K562 (cell line): ENCODE data around the gene HSD11B2.

Experiments
- BRCA1 ChIP-seq, 2 experiments: fragments of 450-650 bp in 1 of 2; sonication (generic) in 1 of 2; formaldehyde crosslinking in 1 of 2; IDR thresholded peaks; 2 replicates each; pipeline versions ENCODE4 v1.5.0 to v1.6.1; 2017 to 2020; ENCODE audit warnings: mild to moderate bottlenecking in 1 of 2, missing genetic modification reagents in 1 of 2
- GABPA ChIP-seq: fragments of 200-800 bp; sonication (Bioruptor generic); conservative IDR thresholded peaks from 2 replicates; pipeline ENCODE4 v1.6.1; 2016; ENCODE audit warnings: low read depth, missing genetic modification characterization, missing compliant biosample characterization
- GTF2F1 ChIP-seq: IDR thresholded peaks from 2 replicates; pipeline ENCODE4 v1.6.1; 2011; ENCODE audit warnings: low read depth, low read length, improper control_type of control experiment

DNA sequence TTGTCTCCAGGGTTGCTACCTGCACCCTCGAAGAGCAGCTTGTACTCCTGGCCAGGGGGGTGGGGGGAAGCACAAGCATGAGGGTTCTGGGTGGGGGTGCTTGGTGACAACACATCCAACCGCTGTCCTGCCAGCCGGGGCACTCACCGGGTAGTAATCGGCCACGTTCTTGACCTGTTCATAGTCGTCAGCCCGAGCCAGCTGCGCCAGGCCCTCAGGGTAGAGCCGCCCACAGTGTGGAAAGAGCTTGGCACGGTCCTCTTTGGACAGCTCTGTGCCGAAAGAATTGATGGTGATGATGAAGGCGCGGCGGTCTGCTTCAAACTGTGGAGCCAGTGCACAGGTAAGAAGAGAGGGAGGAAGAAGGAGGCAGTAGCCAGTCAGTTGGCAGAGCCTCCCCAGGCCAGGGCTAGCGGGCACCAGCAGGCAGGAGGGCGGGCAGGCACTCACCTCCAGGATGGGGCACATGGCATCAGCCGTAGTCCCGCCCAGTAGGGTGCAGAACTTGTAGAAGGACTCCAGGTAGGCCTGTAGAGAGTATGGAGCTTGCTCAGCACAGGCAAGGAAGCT lies 8.0 kb downstream of the HSD11B2 start:
- TF ChIP-seq GTF2F1 (no peak), BRCA1 (IDR thresholded peaks at IDR 0.05) (no peak), BRCA1 (CRISPR knock-in tag; IDR thresholded peaks at IDR 0.05) (no peak), GABPA (tag) (no peak)
